HG02870 (cell line): ENCODE measurements around the gene SELP.

Experiments used
- ATAC-seq: cut with Tn5 transposase; IDR thresholded peaks from one replicate; pipeline ENCODE4 v1.9.1; 2021; ENCODE audit warnings: mild to moderate bottlenecking, moderate library complexity; ENCODE audit not compliant: unreplicated experiment

Gene SELP

DNA sequence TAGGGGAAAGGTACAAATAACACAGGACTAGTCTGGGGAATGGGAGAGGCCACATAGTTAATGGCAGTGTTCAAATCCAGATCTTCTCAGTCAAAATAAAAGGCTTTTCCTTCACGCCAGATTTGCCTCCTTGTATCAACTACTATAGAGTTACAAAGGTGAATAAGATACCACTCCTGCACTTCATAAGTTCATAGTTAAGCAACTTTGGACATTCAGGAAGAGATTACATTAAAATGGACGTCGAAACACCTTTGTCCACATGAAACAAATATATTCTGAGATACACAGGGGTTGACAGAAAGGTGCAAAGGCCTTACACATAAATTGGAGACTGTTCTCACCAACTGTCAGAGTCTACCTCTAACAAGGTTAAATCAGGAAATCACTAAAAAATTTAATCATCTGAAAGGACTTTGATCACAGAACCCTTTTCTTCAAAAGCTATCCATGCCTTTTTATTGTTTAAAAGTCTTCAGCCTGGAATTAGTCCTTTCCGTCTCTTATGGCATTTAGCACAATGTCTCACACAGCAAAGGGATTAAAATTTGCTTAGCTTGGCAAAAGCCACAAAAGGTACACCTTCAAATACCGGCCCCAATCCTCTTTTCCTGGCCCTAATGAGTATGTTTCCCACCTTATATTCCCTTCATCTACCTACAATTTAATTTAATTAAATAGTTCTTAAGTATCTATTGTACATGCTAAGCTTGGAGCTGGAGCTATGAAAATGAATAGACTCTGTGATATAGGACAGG is 51.8 kb downstream of the SELP start:
- ATAC-seq = no peak

DNA sequence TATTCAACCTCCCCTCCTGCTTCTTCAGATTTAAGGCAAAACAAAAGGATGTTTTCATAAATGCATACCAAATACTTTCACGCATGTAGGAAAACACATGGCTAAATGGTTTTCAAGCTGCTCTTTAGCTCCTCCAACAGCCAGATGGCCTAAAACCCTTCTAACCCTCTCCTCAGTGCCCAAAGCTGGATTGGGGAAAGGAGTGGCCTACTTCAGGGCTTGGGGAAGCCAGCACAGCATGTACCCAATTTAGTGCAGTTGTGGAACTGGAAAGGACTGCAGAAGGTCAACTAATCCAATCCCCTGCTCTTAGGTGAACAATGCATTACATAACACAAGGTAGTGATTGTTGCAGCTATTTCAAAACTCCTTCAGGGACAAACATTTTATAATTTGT is 53.0 kb downstream of the SELP start:
- no peak for ATAC-seq

DNA sequence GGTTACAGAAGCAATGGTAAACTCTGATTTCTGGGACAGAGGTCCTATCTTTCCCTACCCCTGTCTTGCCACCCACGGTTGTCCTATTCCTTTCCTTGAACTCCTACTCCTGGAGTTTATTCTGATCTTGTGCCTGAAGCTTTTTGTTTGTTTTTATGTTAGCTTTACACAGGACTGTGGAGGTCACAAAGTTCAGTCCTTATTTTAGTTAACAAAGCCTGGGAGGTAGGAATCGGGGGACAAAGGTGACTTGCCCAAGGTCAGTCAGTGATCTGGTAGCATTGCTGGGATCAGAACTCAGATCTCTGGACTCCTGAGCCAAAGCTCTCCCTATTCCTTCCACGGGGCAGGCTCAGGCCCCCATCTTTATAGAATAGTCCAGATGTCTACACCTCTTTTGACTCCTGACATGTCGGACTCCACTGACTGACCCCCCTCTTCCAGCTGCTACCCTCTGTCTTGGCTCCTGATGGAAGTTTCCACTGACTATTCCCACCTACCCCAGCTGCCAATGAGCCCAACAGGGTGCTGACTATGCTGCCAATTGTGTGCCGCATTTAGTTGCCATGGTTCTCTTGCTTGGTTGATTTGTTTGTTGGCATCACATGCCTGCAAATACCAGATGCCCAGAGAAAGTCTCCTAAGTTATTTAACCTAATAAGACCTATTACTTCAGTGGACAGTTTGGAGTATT is 53.5 kb downstream of the SELP start:
- ATAC-seq = no peak

DNA sequence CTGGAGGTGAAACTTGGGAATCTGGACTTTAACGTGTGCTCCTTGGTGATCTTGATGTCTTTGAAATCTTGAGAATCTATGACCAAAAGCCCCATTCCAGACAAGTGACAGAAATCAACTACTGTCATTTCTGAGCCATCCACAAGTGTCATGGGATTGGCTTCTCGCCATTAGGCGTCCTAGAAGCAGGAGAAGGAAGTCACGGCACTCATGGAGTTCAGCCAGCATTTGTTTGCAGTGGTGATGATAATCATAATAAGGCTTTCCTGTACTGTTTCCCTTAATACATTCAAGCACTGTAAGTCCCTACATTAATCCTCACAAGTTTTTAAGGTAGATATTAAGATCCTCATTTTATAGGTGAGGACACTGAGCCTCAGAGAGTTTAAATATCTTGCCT is 55.6 kb downstream of the SELP start:
- ATAC-seq = no peak

DNA sequence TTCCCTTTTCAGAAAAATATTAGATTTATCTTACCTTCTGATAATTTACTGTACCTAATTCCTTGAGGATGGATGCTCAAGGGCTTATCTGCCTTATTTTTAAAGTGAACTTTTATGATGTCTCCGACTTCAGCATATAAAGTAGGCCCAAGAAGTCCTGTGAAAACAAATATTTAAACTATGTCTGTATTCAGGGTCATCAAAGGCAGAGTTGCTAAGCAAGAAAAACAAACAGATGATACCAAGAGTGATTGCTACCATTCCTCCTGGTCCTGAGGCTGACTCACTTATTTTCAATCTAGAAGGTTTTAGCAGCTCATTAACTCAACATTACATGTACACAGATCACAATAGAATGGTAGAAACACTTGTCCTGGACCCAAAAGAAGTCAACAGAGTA is 57.7 kb downstream of the SELP start:
- ATAC-seq = no peak

DNA sequence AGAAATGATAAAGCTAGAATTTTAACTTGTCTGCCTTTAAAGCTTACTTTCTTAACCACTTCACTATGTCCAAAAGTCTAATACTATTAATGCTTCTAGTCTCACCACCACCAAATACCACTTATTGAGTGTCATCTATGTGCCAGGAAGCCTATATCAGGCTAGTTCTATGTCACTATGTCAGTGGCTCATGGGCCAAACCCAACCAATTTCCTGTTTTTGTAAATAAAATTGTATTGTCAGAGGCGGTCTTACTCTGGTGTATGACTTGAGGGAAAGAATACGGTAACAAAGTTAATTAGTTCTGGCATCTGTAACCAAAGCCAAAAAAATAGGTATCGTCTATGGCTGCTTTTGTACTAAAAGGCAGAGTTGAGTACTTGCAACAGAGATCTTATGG is 58.5 kb downstream of the SELP start:
- ATAC-seq = no peak

DNA sequence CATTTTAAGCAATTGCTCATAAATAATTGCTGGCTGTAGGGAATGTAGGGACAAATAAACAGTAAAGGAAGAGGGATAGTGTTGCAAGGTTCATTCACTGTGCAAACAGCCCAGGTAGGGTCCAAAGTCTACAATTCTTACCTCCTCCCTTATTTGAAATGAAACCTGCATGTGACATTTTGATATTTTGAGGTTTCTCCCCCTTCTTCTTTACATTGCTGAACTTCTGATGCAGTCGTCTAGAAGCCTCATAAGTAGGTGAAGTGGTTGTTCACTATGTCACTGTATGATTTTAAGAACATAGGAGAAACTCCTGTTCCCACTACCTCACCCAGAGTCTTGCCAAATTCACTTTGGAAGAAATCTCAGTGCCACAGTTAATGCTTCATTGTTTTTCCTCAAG is 59.8 kb downstream of the SELP start:
- ATAC-seq = no peak

DNA sequence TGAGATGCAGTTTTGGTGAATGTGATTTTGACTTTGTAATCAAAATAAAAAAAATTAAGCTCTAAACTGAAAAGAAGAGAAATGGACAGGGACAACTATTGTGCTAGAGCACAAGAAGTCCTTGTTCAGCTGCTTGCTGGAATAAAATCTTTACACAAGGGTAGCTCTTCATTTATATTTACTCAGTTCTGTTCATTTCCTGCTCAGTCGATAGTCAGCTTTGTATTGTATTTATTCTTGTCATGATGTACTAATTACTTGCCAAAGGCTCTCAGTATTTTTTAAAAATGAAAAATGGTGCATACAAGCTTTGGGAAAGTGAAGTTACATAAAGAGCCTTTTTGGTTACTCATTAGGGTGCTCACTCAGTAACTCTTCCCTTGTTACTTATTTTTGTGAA is 61.4 kb downstream of the SELP start:
- no peak for ATAC-seq

GRCh38 chr1:169565335-169566271 is 64.3 kb downstream of the SELP start:
- no peak for ATAC-seq

DNA sequence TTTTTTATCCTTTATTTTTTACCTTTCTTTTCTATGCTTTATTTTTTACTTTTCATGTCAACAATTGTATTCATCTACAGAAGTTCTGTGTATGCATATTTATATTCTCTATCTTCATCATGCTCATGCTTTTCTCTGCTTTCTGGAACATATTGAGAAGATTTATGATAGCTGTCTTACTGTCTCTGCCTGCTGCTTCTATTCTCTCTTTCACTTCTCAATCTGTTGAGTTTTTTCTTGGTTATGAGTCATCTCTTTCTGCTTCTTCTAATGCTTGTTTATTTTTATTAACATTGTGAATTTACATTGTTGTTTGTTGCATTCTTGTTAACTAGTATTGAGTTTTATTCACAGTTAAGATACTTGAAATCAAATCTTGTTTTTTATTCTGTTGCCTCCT is 66.3 kb downstream of the SELP start:
- ATAC-seq = no peak

- no peak for ATAC-seq
Observed at GRCh38 chr1:169563019-169563615, 66.8 kb downstream of the SELP start.

DNA sequence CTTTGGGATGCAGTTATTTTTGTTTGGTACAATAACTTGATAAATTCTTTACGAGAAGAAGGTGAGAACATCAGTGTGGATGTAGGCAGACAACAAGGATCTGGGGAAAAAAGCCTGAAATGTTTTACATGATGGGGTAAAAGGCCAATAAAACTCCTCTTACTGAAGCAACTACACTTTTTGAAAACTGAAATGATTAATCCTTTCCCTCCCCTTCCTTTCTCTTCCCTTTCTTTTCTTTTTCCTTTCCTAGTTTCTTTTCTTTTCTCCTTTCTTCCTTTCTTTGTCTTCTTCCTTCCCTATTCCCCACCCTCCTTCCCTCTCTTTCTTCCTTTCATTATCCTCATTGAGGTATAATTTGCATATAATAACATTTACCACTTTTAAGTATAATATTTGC is 68.2 kb downstream of the SELP start:
- no peak for ATAC-seq

DNA sequence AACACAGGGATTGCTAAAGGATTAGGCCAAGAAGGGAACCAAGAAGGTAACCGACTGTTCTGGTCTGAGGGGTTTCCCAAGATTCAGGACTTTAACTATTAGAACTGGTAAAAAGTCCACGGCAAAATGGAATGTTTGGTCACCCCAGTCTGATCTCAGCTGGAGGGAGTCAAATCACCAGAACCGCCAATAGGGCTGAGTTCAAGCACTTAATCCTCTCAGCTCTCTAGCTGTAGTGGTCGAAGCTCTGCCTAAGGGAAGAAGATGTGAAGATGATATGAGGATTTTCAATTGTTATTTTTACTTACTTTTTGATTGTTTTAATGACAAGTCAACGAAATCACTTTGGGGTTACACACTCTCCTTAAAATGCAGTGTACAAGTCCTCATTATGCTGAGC is 72.8 kb downstream of the SELP start:
- no peak for ATAC-seq

- peak; percentile 74 for ATAC-seq
Observed at GRCh38 chr1:169550294-169550693, 79.6 kb downstream of the SELP start.

GRCh38 chr1:169548282-169548681 is 81.6 kb downstream of the SELP start:
- no peak for ATAC-seq

GRCh38 chr1:169546087-169546995 is 83.6 kb downstream of the SELP start:
- peak; percentile 72 for ATAC-seq

- ATAC-seq = no peak
Observed at GRCh38 chr1:169545472-169545871, 84.5 kb downstream of the SELP start.

- ATAC-seq = no peak
Observed at GRCh38 chr1:169538998-169539871, 90.7 kb downstream of the SELP start.
